Measurements from ENCODE around the gene KRT71. TPM values are rescaled to one million over a fixed set of nuclear protein-coding genes. Genes with fewer than 3 reads are reported as not detected.

KRT71 gene
- total RNA-seq, 1 experiment from 2014 or later = not detected

DNA sequence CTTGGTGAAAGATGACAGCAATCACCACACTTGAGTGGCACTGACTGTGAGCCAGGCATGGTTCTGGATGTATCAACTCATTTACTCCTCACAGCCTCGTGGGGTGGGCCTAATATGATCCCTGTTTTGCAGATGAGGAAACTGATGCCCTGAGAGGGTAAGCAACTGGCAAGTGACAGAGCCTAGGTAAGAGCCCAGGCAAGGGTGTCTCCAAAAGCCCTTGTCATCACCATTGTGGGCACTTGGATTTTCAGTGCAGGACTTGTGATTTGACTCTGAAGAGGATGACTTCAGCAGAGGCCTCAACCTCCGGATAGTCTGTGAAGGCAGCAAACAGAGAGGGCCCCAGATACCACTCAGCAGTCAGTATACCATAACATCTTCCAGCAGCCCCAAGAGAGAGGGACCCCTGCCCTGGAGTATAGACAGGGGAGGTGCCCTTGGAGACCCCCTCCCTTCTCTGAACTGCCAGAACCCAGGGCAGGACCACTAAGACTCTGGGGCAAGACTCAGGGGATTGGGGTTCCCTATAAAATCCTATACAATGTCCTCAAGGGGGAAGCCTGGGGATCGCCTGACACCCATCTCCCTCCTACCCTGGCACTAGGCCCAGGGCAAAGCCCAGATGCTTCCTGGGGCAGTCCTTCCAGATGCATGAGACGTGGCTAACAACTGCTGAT, 25.7 kb downstream of the KRT71 start (continued):
- no peak for TF ChIP-seq NR1H2 (CRISPR knock-in tag; IDR thresholded peaks at IDR 0.05)
- no peak for TF ChIP-seq JUN (CRISPR knock-in tag; IDR thresholded peaks at IDR 0.05)
- TF ChIP-seq TP53 (CRISPR knock-in tag; IDR thresholded peaks at IDR 0.05) = no peak
- no peak for TF ChIP-seq IRF2 (CRISPR knock-in tag; IDR thresholded peaks at IDR 0.05; ENCODE audit: borderline replicate concordance, low read depth)

DNA sequence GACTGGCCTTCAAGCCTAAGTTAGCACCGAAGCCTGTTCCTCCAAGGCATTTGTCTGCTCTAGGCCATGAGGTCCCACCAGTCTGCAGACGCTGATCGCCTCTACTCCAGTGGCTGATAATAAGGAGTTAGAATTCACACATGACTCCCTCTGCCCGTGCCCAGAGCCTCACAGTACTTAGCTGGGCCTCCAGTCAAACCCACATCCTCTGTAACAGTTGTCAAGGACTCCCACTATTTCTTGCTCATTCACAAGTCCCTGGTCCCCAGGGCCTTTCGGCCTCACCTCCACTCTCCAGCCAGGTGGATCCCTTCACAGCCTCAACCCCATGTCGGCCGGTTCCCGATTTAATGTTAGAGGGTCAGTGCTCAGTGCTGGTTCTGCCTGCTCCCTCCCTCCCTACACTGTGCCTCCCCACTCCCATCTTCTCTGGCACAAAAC, 26.4 kb downstream of the KRT71 start:
- POLR2A ChIA-PET = no interaction called here
- ATAC-seq (no peak), DNase-seq (ENCODE audit: low spot score) (no peak)
- CTCF ChIA-PET = no interaction called here
- no peaks in the 10 kb centered on the region for H3K9me3 Mint-ChIP-seq
- TF ChIP-seq, protein P1, sequence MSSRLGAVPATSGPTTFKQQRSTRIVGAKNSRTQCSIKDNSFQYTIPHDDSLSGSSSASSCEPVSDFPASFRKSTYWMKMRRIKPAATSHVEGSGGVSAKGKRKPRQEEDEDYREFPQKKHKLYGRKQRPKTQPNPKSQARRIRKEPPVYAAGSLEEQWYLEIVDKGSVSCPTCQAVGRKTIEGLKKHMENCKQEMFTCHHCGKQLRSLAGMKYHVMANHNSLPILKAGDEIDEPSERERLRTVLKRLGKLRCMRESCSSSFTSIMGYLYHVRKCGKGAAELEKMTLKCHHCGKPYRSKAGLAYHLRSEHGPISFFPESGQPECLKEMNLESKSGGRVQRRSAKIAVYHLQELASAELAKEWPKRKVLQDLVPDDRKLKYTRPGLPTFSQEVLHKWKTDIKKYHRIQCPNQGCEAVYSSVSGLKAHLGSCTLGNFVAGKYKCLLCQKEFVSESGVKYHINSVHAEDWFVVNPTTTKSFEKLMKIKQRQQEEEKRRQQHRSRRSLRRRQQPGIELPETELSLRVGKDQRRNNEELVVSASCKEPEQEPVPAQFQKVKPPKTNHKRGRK (CRISPR knock-in tag; IDR thresholded peaks at IDR 0.05; ENCODE audit: borderline replicate concordance) = no peak
- TF ChIP-seq ZBTB21 (CRISPR knock-in tag; IDR thresholded peaks at IDR 0.05; ENCODE audit: borderline replicate concordance) = no peak
- no peak overlapping the region for H3K4me3 Mint-ChIP-seq
- no peaks in the 10 kb centered on the region for H3K36me3 Mint-ChIP-seq
- no peaks in the 10 kb centered on the region for H3K27me3 Mint-ChIP-seq (ENCODE audit: low read depth)
- peaks cover 5% of the 10 kb centered on the region for H3K4me1 Mint-ChIP-seq
- no peak overlapping the region for H3K27ac Mint-ChIP-seq

DNA sequence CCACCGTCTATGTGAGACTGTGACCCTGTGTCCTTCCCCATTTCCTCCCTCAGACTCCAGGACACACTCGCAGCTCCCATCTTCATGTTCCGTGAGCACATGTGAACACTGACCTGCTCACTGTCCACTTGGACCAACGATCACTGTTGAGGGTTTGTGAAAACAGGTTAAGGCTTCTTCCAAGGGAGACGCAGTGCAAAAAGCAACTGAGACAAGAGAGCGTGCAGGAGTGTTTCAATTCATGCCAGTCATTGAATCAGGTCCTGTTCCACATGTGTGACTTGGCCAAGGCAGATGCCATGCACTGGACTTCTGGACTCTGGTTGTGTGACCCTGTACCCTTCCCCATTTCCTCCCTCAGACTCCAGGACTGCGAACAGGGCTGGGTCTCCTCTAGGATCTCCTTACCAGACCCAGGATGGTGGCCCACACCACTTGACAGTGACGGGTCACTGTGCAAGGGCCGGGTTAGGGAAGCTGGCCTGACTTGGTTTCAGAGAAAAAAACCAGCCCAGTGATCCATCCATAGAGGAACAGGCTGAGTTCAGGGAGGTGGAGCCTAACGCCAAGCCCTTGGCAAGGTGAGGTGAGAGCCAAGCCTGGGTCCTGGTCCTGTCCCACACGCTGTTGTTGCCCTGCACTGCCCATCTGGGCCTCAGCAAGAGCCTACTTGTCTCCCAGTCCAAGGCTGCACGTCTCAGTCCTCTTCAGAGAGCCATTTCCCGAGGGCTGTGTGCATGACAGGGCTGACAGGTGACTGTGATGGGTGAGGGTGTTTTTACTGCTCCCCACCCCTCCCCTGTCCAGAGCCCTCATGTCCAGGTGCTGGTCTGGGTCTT, 27.1 kb downstream of the KRT71 start:
- ATAC-seq (no peak), DNase-seq (ENCODE audit: low spot score) (no peak)
- Mint-ChIP-seq H3K27ac (no peak overlapping the region), H3K9me3 (no peaks in the 10 kb centered on the region), H3K4me1 (peaks cover 7% of the 10 kb centered on the region), H3K27me3 (ENCODE audit: low read depth) (no peaks in the 10 kb centered on the region), H3K4me3 (no peak overlapping the region), H3K36me3 (no peaks in the 10 kb centered on the region)
- TF ChIP-seq TCF7 (CRISPR knock-in tag; IDR thresholded peaks at IDR 0.05; ENCODE audit: low read depth) (no peak), CREM (CRISPR knock-in tag; IDR thresholded peaks at IDR 0.05) (no peak), ZNF671 (CRISPR knock-in tag; IDR thresholded peaks at IDR 0.05) (no peak), CREB1 (CRISPR knock-in tag; IDR thresholded peaks at IDR 0.05) (no peak), SOX15 (CRISPR knock-in tag; IDR thresholded peaks at IDR 0.05) (no peak)
- TF ChIP-seq, protein P2, sequence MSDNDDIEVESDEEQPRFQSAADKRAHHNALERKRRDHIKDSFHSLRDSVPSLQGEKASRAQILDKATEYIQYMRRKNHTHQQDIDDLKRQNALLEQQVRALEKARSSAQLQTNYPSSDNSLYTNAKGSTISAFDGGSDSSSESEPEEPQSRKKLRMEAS (CRISPR knock-in tag; IDR thresholded peaks at IDR 0.05) = no peak
- TF ChIP-seq, protein P3, sequence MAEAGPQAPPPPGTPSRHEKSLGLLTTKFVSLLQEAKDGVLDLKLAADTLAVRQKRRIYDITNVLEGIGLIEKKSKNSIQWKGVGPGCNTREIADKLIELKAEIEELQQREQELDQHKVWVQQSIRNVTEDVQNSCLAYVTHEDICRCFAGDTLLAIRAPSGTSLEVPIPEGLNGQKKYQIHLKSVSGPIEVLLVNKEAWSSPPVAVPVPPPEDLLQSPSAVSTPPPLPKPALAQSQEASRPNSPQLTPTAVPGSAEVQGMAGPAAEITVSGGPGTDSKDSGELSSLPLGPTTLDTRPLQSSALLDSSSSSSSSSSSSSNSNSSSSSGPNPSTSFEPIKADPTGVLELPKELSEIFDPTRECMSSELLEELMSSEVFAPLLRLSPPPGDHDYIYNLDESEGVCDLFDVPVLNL (CRISPR knock-in tag; IDR thresholded peaks at IDR 0.05; ENCODE audit: borderline replicate concordance, low read depth) = no peak
- TF ChIP-seq, protein P4, sequence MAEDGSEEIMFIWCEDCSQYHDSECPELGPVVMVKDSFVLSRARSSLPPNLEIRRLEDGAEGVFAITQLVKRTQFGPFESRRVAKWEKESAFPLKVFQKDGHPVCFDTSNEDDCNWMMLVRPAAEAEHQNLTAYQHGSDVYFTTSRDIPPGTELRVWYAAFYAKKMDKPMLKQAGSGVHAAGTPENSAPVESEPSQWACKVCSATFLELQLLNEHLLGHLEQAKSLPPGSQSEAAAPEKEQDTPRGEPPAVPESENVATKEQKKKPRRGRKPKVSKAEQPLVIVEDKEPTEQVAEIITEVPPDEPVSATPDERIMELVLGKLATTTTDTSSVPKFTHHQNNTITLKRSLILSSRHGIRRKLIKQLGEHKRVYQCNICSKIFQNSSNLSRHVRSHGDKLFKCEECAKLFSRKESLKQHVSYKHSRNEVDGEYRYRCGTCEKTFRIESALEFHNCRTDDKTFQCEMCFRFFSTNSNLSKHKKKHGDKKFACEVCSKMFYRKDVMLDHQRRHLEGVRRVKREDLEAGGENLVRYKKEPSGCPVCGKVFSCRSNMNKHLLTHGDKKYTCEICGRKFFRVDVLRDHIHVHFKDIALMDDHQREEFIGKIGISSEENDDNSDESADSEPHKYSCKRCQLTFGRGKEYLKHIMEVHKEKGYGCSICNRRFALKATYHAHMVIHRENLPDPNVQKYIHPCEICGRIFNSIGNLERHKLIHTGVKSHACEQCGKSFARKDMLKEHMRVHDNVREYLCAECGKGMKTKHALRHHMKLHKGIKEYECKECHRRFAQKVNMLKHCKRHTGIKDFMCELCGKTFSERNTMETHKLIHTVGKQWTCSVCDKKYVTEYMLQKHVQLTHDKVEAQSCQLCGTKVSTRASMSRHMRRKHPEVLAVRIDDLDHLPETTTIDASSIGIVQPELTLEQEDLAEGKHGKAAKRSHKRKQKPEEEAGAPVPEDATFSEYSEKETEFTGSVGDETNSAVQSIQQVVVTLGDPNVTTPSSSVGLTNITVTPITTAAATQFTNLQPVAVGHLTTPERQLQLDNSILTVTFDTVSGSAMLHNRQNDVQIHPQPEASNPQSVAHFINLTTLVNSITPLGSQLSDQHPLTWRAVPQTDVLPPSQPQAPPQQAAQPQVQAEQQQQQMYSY (CRISPR knock-in tag; IDR thresholded peaks at IDR 0.05) = no peak
- TF ChIP-seq, protein P5, sequence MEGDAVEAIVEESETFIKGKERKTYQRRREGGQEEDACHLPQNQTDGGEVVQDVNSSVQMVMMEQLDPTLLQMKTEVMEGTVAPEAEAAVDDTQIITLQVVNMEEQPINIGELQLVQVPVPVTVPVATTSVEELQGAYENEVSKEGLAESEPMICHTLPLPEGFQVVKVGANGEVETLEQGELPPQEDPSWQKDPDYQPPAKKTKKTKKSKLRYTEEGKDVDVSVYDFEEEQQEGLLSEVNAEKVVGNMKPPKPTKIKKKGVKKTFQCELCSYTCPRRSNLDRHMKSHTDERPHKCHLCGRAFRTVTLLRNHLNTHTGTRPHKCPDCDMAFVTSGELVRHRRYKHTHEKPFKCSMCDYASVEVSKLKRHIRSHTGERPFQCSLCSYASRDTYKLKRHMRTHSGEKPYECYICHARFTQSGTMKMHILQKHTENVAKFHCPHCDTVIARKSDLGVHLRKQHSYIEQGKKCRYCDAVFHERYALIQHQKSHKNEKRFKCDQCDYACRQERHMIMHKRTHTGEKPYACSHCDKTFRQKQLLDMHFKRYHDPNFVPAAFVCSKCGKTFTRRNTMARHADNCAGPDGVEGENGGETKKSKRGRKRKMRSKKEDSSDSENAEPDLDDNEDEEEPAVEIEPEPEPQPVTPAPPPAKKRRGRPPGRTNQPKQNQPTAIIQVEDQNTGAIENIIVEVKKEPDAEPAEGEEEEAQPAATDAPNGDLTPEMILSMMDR (IDR thresholded peaks at IDR 0.05) = no peak
- TF ChIP-seq, protein P6, sequence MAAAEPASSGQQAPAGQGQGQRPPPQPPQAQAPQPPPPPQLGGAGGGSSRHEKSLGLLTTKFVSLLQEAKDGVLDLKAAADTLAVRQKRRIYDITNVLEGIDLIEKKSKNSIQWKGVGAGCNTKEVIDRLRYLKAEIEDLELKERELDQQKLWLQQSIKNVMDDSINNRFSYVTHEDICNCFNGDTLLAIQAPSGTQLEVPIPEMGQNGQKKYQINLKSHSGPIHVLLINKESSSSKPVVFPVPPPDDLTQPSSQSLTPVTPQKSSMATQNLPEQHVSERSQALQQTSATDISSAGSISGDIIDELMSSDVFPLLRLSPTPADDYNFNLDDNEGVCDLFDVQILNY (CRISPR knock-in tag; IDR thresholded peaks at IDR 0.05) = no peak
- CTCF ChIA-PET = no interaction called here
- POLR2A ChIA-PET = no interaction called here

Data from WTC11 (cell line).